Measurements from ENCODE around the gene H6PD. TPM values are rescaled to one million over a fixed set of nuclear protein-coding genes. Genes with fewer than 3 reads are reported as not detected.
A peak's percentile ranks its signal among the peaks of the same experiment; 100 is the strongest.

Gene H6PD
- total and polyA plus RNA-seq, 9 of the 15 experiments (the other 6 are each of a cell fraction or from before 2014, with no cell fraction given): 0.04 to 2.5 (median 0.95) TPM

GRCh38 chr1:9187004-9187403 is 47.6 kb upstream of the H6PD start (continued):
- TF ChIP-seq ZNF407 (IDR thresholded peaks at IDR 0.05; ENCODE audit: low read depth) (no peak), ETS2 (tag; IDR thresholded peaks at IDR 0.05; ENCODE audit: borderline replicate concordance, poor library complexity, severe bottlenecking) (no peak), ZFPM2 (CRISPR knock-in tag; IDR thresholded peaks at IDR 0.05) (no peak), DNMT1 (IDR thresholded peaks at IDR 0.05) (no peak), NONO (IDR thresholded peaks at IDR 0.05; ENCODE audit: low read depth in 2 of 2, low read length in 1 of 2) (no peak), FOXO4 (CRISPR knock-in tag; IDR thresholded peaks at IDR 0.05) (no peak), GATA2 (CRISPR knock-in tag; IDR thresholded peaks at IDR 0.05) (no peak), STAG1 (CRISPR knock-in tag; IDR thresholded peaks at IDR 0.05; ENCODE audit: borderline replicate concordance) (no peak), EHMT2 (IDR thresholded peaks at IDR 0.05) (no peak), ETS1 (conservative IDR thresholded peaks at IDR 0.05; ENCODE audit: control insufficient read depth, low read depth, low read length) (no peak), HDAC1 (IDR thresholded peaks at IDR 0.05) (no peak), BHLHE40 (IDR thresholded peaks at IDR 0.05; ENCODE audit: low read length) (no peak), C11orf30 (IDR thresholded peaks at IDR 0.05; ENCODE audit: low read depth) (peak; percentile 57; the same call in 1 of the 2 replicates)
